NT2/D1 (cell line): ENCODE data around the gene SQSTM1.

Experiments
- DNase-seq: peaks from one replicate; pipeline ENCODE4 v3.0.0-alpha.2; 2011; ENCODE audit warnings: low read depth, low spot score
- H3K27me3 ChIP-seq: 2 replicates; pipeline ENCODE4 v1.6.0; 2011; ENCODE audit warnings: mild to moderate bottlenecking; ENCODE audit not compliant: insufficient read length, insufficient read depth
- H3K36me3 ChIP-seq: 2 replicates; pipeline ENCODE4 v1.6.1; 2011; ENCODE audit warnings: mild to moderate bottlenecking, low read length, mixed read lengths; ENCODE audit not compliant: insufficient read depth, insufficient read length
- H3K4me1 ChIP-seq: 2 replicates; pipeline ENCODE4 v1.5.1; 2011; ENCODE audit not compliant: insufficient read depth, insufficient read length
- H3K4me3 ChIP-seq: 2 replicates; pipeline ENCODE4 v1.5.1; 2011; ENCODE audit warnings: low read depth; ENCODE audit not compliant: insufficient read length
- H3K9ac ChIP-seq: 2 replicates; pipeline ENCODE4 v1.6.0; 2011; ENCODE audit warnings: low read depth; ENCODE audit not compliant: insufficient read length
- H3K9me3 ChIP-seq: 2 replicates; pipeline ENCODE4 v1.5.1; 2011; ENCODE audit warnings: mild to moderate bottlenecking, low read length; ENCODE audit not compliant: insufficient read depth
- SUZ12 ChIP-seq: IDR thresholded peaks from 2 replicates; pipeline ENCODE4 v1.6.1; 2011; ENCODE audit not compliant: insufficient read length, insufficient read depth; ENCODE audit errors: extremely low read depth
- YY1 ChIP-seq: IDR thresholded peaks from 2 replicates; pipeline ENCODE4 v1.6.1; 2011; ENCODE audit not compliant: insufficient read length, insufficient read depth
- ZNF274 ChIP-seq: IDR thresholded peaks from 2 replicates; pipeline ENCODE4 v1.6.1; 2011; ENCODE audit warnings: mild to moderate bottlenecking, low read depth, low read length

SQSTM1 gene

DNA sequence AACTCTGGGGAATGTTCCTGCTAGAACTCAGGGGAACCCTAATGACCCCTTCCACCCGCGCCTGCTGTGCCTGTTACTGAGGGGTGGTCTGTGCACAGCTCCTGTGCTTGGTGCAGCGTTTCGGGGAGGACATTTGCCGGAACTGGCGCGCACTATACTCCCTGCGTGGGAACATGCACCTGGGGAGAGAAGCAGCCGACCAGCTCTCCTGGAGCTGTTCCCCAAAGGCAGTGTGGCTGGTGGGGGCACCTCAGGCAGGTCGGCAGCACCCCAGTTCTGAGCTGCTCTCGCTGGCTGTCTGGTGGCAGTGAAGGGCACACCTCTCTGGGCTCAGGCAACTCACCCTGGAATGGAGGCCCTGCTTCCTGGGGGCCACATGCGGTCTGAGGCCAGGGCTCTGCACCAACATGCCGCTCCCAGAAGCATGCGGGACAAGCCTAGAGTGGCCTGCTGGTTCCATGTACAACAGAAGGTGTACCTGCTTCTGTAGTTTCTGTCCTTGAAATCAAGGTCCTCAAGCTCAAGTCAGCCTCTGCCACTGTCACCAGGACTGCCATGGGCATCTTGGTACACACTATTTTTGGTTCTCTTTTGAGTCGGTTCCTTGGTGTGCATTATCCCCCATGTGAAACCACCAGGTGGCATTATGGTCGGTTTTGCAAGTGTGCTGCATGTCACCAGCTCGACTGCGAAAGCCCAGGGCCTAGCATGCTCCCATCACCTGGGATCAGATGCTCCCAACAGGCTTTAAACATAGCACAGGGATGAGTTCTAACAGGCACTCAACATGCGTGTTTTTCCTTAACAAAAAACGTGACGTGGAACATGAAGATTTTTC lies 45.8 kb downstream of the SQSTM1 start:
- Histone ChIP-seq H3K4me1 (peaks cover 7% of the 10 kb centered on the region), H3K36me3 (peaks cover 89% of the 10 kb centered on the region), H3K4me3 (no peak overlapping the region), H3K9me3 (peaks cover 5% of the 10 kb centered on the region; the same call in 1 of the 2 replicates), H3K9ac (no peak overlapping the region), H3K27me3 (no peaks in the 10 kb centered on the region)
- TF ChIP-seq ZNF274 (no peak), YY1 (no peak), SUZ12 (no peak)
- no peak for DNase-seq

DNA sequence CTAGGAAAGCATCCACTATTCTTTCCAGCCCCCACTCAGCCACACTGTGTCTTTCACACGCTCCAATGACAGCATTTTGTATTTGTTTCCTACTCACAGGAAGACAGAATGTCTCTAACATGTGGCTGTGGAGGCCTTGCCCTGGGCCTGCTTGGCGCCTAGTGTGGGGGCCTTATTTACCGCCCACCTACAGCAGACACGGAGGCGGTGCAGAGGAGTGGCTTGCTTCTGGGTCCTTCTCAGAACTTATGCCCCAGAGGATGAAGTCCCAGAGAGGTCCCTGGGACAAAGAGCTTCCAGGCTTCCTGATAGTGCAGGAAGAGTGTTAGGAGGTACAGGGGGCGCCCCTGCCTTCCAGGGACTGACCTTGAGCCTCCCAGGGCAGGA lies 46.4 kb downstream of the SQSTM1 start:
- H3K27me3 ChIP-seq = no peaks in the 10 kb centered on the region
- peaks cover 7% of the 10 kb centered on the region for H3K4me1 ChIP-seq
- TF ChIP-seq SUZ12 = no peak
- no peak for TF ChIP-seq ZNF274
- no peak for TF ChIP-seq YY1
- no peak overlapping the region for H3K4me3 ChIP-seq
- H3K9ac ChIP-seq = no peak overlapping the region
- H3K9me3 ChIP-seq = peaks cover 5% of the 10 kb centered on the region; the same call in 1 of the 2 replicates
- DNase-seq = no peak
- H3K36me3 ChIP-seq = peaks cover 90% of the 10 kb centered on the region

DNA sequence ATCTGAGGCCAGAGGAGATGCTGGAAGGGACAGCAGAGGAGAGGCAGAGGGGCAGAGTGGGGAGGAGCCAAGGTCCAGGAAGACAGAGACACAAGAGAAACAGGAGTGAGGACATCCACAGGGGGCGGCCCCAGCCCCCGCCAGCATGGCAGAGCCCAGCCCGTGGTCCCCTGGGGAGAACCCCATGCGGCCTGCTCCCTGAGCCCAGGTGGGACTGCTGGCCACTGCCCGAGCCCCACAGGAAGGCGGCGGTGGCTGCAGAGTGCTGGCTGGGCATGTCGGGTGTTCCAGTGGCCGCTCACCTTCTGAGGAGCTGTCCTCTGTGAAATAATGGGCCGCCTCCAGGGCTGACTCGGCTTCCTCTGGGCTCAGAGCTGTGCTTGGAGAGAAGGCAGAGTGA lies 46.8 kb downstream of the SQSTM1 start:
- TF ChIP-seq YY1 (no peak), ZNF274 (no peak), SUZ12 (no peak)
- peaks cover 1% of the 10 kb centered on the region; the same call in 1 of the 2 replicates for H3K9me3 ChIP-seq
- no peak overlapping the region for H3K9ac ChIP-seq
- H3K4me3 ChIP-seq = no peak overlapping the region
- peaks cover 7% of the 10 kb centered on the region for H3K4me1 ChIP-seq
- DNase-seq = no peak
- H3K27me3 ChIP-seq = no peaks in the 10 kb centered on the region
- H3K36me3 ChIP-seq = peaks cover 90% of the 10 kb centered on the region

DNA sequence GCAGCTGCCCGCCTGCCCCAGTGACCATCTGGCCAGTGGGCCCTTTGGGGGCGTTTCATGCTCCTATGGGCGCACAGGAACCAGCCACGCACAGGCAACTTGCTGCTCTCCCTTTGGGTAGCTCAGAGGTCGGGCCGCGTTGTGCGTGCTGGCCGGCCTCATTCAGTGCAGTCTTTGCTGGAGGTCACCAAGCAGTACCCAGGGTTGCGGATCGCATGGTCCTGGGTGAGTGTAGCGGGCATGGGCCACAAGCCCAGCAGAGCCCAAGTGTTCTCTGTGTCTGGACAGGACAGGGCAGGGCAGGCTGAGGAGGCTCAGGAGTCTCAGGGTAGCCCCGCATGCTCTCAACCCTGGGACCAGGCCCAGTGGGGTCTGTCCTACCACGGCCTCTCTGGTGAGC lies 47.8 kb downstream of the SQSTM1 start:
- H3K27me3 ChIP-seq = no peaks in the 10 kb centered on the region
- no peaks in the 10 kb centered on the region for H3K9me3 ChIP-seq
- no peak for DNase-seq
- H3K4me3 ChIP-seq = no peak overlapping the region
- H3K4me1 ChIP-seq = peaks cover 7% of the 10 kb centered on the region
- H3K36me3 ChIP-seq = peaks cover 89% of the 10 kb centered on the region
- TF ChIP-seq ZNF274 = no peak
- no peak overlapping the region for H3K9ac ChIP-seq

DNA sequence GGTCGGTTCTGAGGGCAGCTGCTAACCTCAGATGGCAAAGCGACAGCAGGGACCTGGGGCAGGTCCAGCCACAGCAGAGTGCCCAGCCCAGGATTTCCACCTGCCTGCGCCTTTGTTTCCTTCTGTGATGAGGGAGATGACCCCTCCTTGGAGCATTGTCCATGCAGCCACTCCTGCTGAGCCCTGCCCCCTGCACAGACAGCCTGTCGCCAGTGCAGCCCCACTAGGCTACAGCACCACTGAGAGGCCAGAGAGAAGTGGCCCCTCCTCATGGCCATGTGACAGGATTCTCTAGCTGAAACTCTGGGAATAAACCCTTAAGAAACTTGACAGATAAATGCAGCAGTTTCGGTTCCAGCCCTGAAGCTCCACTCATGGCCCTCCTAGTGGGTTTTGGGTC lies 48.4 kb downstream of the SQSTM1 start:
- H3K4me1 ChIP-seq = peaks cover 7% of the 10 kb centered on the region
- H3K4me3 ChIP-seq = no peak overlapping the region
- H3K9me3 ChIP-seq = no peaks in the 10 kb centered on the region
- H3K36me3 ChIP-seq = peaks cover 89% of the 10 kb centered on the region
- TF ChIP-seq ZNF274 = no peak
- no peak for TF ChIP-seq SUZ12
- TF ChIP-seq YY1 = no peak
- H3K27me3 ChIP-seq = no peaks in the 10 kb centered on the region
- no peak overlapping the region for H3K9ac ChIP-seq
- no peak for DNase-seq

DNA sequence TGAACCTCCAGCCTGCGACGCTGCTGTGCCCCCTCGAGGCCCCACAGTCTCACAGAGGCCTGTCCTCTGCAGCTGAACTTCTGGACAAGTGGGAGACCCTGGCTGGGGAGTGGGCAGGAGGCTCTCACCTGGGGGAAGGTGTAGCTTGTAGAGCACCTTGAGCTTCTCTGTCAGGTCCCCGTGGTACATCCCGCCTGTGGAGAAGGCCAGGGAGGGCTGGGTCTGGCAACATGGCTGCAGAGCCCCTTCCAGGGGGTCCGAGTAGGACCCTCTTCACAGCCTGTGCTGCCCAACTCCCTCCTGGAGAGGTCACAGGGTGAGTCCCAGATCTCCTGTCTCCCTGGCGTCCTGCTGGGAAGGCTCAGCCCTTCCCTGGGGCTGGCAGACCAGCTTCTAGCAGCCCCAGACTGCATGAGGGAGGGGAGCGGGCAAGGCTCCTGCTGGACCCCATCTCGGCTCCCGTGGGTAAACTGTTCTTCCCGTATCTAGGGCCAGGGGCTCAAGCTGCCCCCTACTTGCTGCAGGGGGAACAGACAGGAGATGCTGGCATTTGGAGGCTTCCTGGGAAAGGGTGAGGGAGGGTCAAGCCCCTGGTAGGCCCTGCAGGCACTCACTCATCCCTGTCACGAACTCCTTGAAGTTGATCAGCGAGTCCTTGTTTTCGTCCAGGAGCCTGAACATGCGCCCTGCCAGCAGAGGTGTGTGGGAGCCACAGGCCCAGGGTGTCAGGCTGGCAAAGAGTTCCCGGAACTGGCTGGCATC lies 49.1 kb downstream of the SQSTM1 start:
- Histone ChIP-seq H3K9ac (no peak overlapping the region), H3K4me1 (peaks cover 7% of the 10 kb centered on the region), H3K27me3 (no peaks in the 10 kb centered on the region), H3K36me3 (peaks cover 91% of the 10 kb centered on the region), H3K4me3 (no peak overlapping the region), H3K9me3 (no peaks in the 10 kb centered on the region)
- DNase-seq = no peak
- TF ChIP-seq ZNF274 (no peak), SUZ12 (no peak), YY1 (no peak)

DNA sequence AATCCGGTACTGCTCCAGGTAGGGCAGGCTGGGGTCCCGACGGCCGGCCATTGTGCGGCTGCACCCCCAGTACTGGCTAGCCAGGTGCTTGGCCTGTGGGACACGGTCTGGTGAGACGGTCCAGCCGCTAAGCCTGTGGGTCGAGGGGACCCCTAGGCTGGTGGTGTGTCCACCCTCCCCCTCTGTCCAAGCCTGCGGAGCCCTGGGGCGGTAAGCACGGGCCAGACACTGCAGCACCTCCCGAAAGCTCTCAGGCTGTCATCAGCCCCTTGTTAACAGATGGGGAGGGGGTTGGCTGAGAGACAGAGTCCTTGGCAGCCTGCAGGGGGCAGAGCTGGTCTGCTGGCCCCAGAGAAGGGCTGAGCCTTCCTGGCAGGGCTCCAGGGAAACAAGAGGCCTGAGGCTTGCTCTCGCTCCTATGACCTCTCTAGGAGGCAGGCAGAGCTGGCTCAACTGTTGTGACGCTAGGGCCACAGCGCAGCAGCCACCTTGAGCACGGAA lies 49.7 kb downstream of the SQSTM1 start:
- no peak overlapping the region for H3K4me3 ChIP-seq
- no peaks in the 10 kb centered on the region for H3K27me3 ChIP-seq
- peaks cover 7% of the 10 kb centered on the region for H3K4me1 ChIP-seq
- peaks cover 91% of the 10 kb centered on the region for H3K36me3 ChIP-seq
- peak; percentile 23 for DNase-seq
- H3K9ac ChIP-seq = no peak overlapping the region
- TF ChIP-seq SUZ12 (no peak), YY1 (no peak), ZNF274 (no peak)
- H3K9me3 ChIP-seq = no peaks in the 10 kb centered on the region
